ENCODE measurements around the gene SNRPD2.

The SNRPD2 gene

DNA sequence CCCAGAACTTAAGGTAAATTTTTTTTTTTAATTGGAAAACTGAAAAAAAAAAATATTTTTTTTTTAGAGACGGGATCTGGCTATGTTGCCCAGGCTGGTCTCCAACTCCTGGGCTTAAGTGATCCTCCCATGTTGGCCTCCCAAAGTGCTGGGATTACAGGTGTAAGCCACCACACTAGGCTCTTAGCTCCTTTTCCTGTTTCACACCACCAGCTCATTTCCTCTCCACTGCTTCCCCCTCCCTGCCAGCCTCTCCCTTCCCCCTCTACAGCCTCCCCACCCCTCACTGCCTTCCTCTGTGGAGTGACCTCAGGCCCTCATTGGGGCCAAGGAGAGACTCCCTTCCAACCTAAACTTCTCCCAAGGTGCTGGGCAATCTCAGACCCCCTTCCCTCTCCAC lies 28.0 kb downstream of the SNRPD2 start:
- DNase-seq (ENCODE audit: low read depth): no peak
- TF ChIP-seq, protein P1, sequence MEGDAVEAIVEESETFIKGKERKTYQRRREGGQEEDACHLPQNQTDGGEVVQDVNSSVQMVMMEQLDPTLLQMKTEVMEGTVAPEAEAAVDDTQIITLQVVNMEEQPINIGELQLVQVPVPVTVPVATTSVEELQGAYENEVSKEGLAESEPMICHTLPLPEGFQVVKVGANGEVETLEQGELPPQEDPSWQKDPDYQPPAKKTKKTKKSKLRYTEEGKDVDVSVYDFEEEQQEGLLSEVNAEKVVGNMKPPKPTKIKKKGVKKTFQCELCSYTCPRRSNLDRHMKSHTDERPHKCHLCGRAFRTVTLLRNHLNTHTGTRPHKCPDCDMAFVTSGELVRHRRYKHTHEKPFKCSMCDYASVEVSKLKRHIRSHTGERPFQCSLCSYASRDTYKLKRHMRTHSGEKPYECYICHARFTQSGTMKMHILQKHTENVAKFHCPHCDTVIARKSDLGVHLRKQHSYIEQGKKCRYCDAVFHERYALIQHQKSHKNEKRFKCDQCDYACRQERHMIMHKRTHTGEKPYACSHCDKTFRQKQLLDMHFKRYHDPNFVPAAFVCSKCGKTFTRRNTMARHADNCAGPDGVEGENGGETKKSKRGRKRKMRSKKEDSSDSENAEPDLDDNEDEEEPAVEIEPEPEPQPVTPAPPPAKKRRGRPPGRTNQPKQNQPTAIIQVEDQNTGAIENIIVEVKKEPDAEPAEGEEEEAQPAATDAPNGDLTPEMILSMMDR (conservative IDR thresholded peaks at IDR 0.05; ENCODE audit: low read length): no peak
- no peak overlapping the region for H3K4me3 ChIP-seq (ENCODE audit: low read length)

DNA sequence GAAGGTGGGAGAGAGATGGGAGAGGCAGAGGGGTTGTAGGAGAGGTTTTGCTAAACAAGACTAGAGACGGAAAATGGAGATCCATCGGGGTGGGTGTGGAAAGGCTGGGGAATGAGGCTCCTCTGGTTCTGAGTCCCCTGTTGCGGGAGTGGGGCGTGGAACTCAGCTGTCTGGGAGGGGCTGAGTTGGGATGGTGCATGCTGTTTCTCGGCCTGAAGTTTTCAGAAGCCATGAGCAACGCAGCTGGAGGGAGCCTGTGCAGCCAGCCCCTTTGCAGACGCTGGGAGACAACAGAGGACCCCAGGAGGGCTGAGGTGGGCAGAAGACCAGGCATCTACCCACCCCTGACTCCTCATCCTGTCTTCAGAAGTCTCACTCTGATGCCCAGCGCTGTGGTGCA lies 31.1 kb downstream of the SNRPD2 start:
- TF ChIP-seq, protein P1 (conservative IDR thresholded peaks at IDR 0.05; ENCODE audit: low read length): no peak
- no peak overlapping the region for H3K4me3 ChIP-seq (ENCODE audit: low read length)
- DNase-seq (ENCODE audit: low read depth): no peak

DNA sequence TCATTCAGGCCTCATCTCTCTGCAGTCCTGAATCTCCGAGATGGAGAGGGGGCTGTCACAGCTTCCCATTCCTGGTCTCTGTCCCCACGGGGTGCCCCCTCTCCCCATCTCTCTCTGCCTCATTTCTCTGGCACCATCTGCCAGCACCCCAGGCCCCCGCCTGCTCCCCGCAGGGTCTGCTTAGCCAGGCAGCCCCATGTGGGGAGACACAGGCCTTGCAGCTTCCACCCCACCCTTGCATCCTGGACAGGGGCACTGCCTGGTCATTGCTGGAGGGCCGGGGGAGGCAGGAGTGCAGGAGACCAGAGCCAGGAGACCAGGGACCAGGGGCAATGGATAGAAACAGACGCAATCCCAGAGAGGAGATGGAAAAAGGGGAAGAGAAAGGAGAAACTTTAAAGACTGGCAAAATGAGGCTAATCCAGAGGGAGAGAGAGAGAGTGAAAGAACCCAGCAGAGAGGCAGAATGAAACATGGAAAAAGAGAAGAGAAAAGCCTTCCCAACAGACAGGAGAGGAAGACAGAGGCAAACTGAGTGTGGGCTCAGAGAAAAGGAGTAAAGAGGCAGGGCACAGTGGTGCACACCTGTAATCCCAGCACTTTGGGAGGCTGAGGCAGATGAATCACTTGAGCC lies 32.5 kb downstream of the SNRPD2 start:
- H3K4me3 ChIP-seq (ENCODE audit: low read length): no peak overlapping the region
- TF ChIP-seq, protein P1 (conservative IDR thresholded peaks at IDR 0.05; ENCODE audit: low read length): no peak
- DNase-seq (ENCODE audit: low read depth): no peak

DNA sequence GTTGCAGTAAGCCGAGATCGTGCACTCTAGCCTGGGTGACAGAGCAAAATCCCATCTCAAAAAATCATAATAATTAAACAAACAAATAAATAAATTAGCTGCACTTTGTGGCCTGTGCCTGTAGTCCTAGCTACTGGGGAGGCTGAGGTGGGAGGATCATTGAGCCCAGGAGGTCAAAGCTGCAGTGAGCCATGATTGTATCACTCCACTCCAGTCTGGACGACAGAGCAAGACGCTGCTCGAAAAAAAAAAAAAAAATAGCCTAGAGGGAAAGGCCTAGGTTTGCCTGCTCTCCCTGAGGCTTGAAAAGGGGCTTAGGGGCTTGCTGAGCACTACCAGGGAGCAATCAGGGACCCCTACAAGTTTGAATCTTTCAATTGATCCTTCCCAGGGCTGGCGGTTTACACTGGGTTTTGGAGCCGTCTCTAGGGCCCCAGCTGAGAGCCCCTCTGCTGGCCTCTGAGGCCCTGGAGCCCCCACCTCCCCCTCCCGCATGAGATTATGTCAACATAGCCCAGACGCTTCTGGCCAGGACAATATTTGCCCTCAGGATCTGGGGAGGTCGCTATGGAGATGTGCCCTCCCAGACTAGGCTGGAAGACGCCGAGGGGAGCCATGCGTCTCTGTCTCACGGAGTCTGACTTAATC lies 34.1 kb downstream of the SNRPD2 start:
- DNase-seq (ENCODE audit: low read depth): no peak
- no peak overlapping the region for H3K4me3 ChIP-seq (ENCODE audit: low read length)
- TF ChIP-seq, protein P1 (conservative IDR thresholded peaks at IDR 0.05; ENCODE audit: low read length): no peak

DNA sequence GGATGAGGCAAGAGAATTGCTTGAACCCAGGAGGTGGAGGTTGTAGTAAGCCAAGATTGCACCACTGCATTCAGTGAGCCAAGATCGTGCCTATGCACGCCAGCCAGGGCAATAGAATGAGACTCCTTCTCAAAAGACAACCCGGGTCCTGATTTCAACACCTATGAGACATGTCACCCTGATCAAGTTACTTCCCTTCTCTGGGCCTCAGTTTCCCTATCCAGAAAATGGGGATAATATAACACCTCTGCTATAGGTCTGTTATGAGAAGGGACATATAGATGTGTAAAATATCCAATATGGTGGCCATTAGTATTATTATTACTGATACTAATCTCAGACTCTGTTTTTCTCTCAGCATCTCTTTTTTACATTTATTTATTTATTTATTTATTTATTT lies 36.7 kb downstream of the SNRPD2 start:
- TF ChIP-seq, protein P1 (conservative IDR thresholded peaks at IDR 0.05; ENCODE audit: low read length): no peak
- no peak for DNase-seq (ENCODE audit: low read depth)
- no peak overlapping the region for H3K4me3 ChIP-seq (ENCODE audit: low read length)

DNA sequence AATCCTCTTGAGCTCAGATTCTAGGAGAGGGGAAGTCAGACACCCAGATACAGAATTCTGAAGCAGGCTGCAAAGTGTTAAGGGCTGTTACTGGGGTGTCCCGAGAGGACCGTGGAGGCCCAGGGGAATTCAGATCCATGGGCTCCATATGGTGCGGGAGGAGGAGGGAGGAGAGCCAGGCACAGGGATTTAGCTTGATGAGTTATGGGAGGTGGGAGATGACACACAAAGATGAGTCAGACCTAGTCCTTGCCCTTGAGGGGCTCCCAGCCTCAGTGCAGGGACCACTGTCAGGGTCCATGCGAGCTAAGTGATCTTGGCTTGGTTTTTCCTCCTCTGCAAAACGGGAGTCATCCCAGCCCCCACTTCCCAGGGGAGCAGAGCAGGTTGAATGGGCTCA lies 38.1 kb downstream of the SNRPD2 start:
- DNase-seq (ENCODE audit: low read depth): no peak

More for the DNA sequence above, 38.1 kb downstream of the SNRPD2 start:
- H3K4me3 ChIP-seq (ENCODE audit: low read length): no peak overlapping the region
- TF ChIP-seq, protein P1 (conservative IDR thresholded peaks at IDR 0.05; ENCODE audit: low read length): no peak

All from AG10803 (cell line).